HEK293 (cell line): ENCODE data around the gene PBRM1.

Experiments used
- CTCF ChIA-PET: fragments of 350-600 bp; formaldehyde crosslinking; extraction: SDS; loops from one replicate; lab custom pipeline; 2021; ENCODE audit warnings: antibody characterized with exemption; lab: Yijun Ruan, JAX
- POLR2A ChIA-PET: fragments of 300-600 bp; formaldehyde crosslinking; extraction: SDS; loops from one replicate; lab custom pipeline; 2020; ENCODE audit warnings: antibody characterized with exemption, inconsistent platforms; lab: Yijun Ruan, JAX
- H3K27ac ChIP-seq: fragments of 200-500 bp; sonication (Bioruptor generic); 2 replicates; pipeline ENCODE4 v1.5.1; 2014; ENCODE audit warnings: low read depth, low read length, control low read depth, inconsistent platforms; ENCODE audit errors: extremely low read depth
- H3K36me3 ChIP-seq, 2 experiments: fragments of 200-500 bp in 1 of 2; sonication (Bioruptor generic) in 1 of 2; 1 replicate in 1 of 2; 2 replicates in 1 of 2; pipeline ENCODE4 v1.5.1; 2014 to 2017; ENCODE audit warnings: inconsistent platforms in 2 of 2, low read length in 2 of 2; ENCODE audit not compliant: control insufficient read depth in 2 of 2, insufficient read depth in 1 of 2
- H3K4me1 ChIP-seq: fragments of 200-500 bp; sonication (Bioruptor generic); 2 replicates; pipeline ENCODE4 v1.5.1; 2014; ENCODE audit warnings: mild to moderate bottlenecking, low read length, inconsistent platforms; ENCODE audit not compliant: control insufficient read depth, insufficient read depth
- H3K4me3 ChIP-seq: 2 replicates; pipeline ENCODE4 v1.5.1; 2011; ENCODE audit warnings: low read depth, mild to moderate bottlenecking, control low read depth, low read length, moderate library complexity
- H3K9me3 ChIP-seq: fragments of 200-500 bp; sonication (Bioruptor generic); 2 replicates; pipeline ENCODE4 v1.5.1; 2014; ENCODE audit warnings: low read depth, low read length, inconsistent platforms; ENCODE audit not compliant: control insufficient read depth, insufficient read depth
- PRDM1 ChIP-seq: fragments of 450-650 bp; formaldehyde crosslinking; IDR thresholded peaks from 2 replicates; pipeline ENCODE4; 2016; ENCODE audit warnings: missing biosample characterization, missing genetic modification characterization
- SCRT2 ChIP-seq: fragments of 450-650 bp; formaldehyde crosslinking; IDR thresholded peaks from 2 replicates; pipeline ENCODE4 v1.5.1; 2016; ENCODE audit warnings: missing biosample characterization, missing genetic modification characterization
- TCF7L2 ChIP-seq: IDR thresholded peaks from 2 replicates; pipeline ENCODE4 v1.6.1; 2011; ENCODE audit warnings: low read depth, mild to moderate bottlenecking, inconsistent platforms, low read length, moderate library complexity, borderline replicate concordance
- ZBTB49 ChIP-seq: fragments of 450-650 bp; formaldehyde crosslinking; IDR thresholded peaks from 2 replicates; pipeline ENCODE4 v1.5.1; 2016; ENCODE audit warnings: missing biosample characterization, missing genetic modification characterization, low read depth
- ZBTB7A ChIP-seq: fragments of 450-650 bp; formaldehyde crosslinking; IDR thresholded peaks from 2 replicates; pipeline ENCODE4 v1.5.1; 2016; ENCODE audit warnings: low read depth, missing biosample characterization, missing genetic modification characterization
- ZNF16 ChIP-seq: fragments of 450-650 bp; formaldehyde crosslinking; IDR thresholded peaks from 2 replicates; pipeline ENCODE4 v1.5.1; 2016; ENCODE audit warnings: low read depth, missing biosample characterization, missing genetic modification characterization
- ZNF175 ChIP-seq: fragments of 450-650 bp; formaldehyde crosslinking; IDR thresholded peaks from 2 replicates; pipeline ENCODE4 v1.5.1; 2016; ENCODE audit warnings: missing biosample characterization, missing genetic modification characterization
- ZNF184 ChIP-seq: fragments of 450-650 bp; IDR thresholded peaks from 2 replicates; pipeline ENCODE4 v1.5.1; 2018; ENCODE audit warnings: missing biosample characterization, mild to moderate bottlenecking, missing genetic modification characterization
- ZNF23 ChIP-seq: fragments of 450-650 bp; formaldehyde crosslinking; IDR thresholded peaks from 2 replicates; pipeline ENCODE4 v1.5.1; 2016; ENCODE audit warnings: missing biosample characterization, missing genetic modification characterization, borderline replicate concordance
- ZNF324 ChIP-seq: fragments of 450-650 bp; formaldehyde crosslinking; IDR thresholded peaks from 2 replicates; pipeline ENCODE4 v1.5.1; 2016; ENCODE audit warnings: missing biosample characterization, missing genetic modification characterization
- ZNF394 ChIP-seq: fragments of 450-650 bp; formaldehyde crosslinking; IDR thresholded peaks from 2 replicates; pipeline ENCODE4 v1.5.1; 2016; ENCODE audit warnings: missing biosample characterization, missing genetic modification characterization, mild to moderate bottlenecking, moderate library complexity, borderline replicate concordance
- ZNF529 ChIP-seq: fragments of 450-650 bp; formaldehyde crosslinking; IDR thresholded peaks from 2 replicates; pipeline ENCODE4 v1.5.1; 2017; ENCODE audit warnings: missing genetic modification characterization, missing biosample characterization; ENCODE audit not compliant: insufficient replicate concordance
- ZNF558 ChIP-seq: fragments of 450-650 bp; formaldehyde crosslinking; IDR thresholded peaks from 2 replicates; pipeline ENCODE4 v1.5.1; 2016; ENCODE audit warnings: missing biosample characterization, missing genetic modification characterization
- ZNF623 ChIP-seq: fragments of 450-650 bp; formaldehyde crosslinking; IDR thresholded peaks from 2 replicates; pipeline ENCODE4 v1.5.1; 2016; ENCODE audit warnings: missing biosample characterization, missing genetic modification characterization
- ZNF658 ChIP-seq: fragments of 450-650 bp; formaldehyde crosslinking; IDR thresholded peaks from 2 replicates; pipeline ENCODE4; 2016; ENCODE audit warnings: missing biosample characterization, missing genetic modification characterization
- ZNF792 ChIP-seq: fragments of 450-650 bp; formaldehyde crosslinking; IDR thresholded peaks from 2 replicates; pipeline ENCODE4 v1.5.1; 2016; ENCODE audit warnings: missing biosample characterization, missing genetic modification characterization
- ZSCAN4 ChIP-seq: fragments of 450-650 bp; formaldehyde crosslinking; IDR thresholded peaks from 2 replicates; pipeline ENCODE4 v1.5.1; 2017; ENCODE audit warnings: missing biosample characterization, missing genetic modification characterization
- TF ChIP-seq, protein P1 (sequence below): fragments of 450-650 bp; formaldehyde crosslinking; IDR thresholded peaks from 2 replicates; pipeline ENCODE4 v1.5.1; 2016; ENCODE audit warnings: missing biosample characterization, missing genetic modification characterization

PBRM1 gene

GRCh38 chr3:52693071-52693470 lies 7.4 kb upstream of the PBRM1 start:
- ChIA-PET CTCF (interaction anchor here (0.6 kb wide), 1 partner anchor 280 kb away, joined by 5 read pairs; no protein-coding TSS in a partner anchor), POLR2A (interaction anchor here (0.9 kb wide), 1 partner anchor 9 kb away, joined by 3 read pairs; no protein-coding TSS in a partner anchor)
- Histone ChIP-seq H3K4me1 (no peaks in the 10 kb centered on the region), H3K4me3 (no peak overlapping the region), H3K36me3 (peaks cover 41 to 100% of the 10 kb centered on the region in 2 experiments), H3K27ac (no peak overlapping the region), H3K9me3 (no peaks in the 10 kb centered on the region)
- TF ChIP-seq ZNF16 (tag by site-specific recombination) (no peak), ZNF23 (no peak), ZNF623 (tag by site-specific recombination) (no peak), ZNF792 (tag by site-specific recombination) (no peak), ZNF394 (tag by site-specific recombination) (no peak), ZNF658 (no peak), SCRT2 (tag by site-specific recombination) (no peak), ZNF558 (no peak), ZBTB7A (tag by site-specific recombination) (no peak), ZNF184 (tag by site-specific recombination) (no peak), ZNF324 (tag by site-specific recombination) (no peak)
- TF ChIP-seq, protein P1, sequence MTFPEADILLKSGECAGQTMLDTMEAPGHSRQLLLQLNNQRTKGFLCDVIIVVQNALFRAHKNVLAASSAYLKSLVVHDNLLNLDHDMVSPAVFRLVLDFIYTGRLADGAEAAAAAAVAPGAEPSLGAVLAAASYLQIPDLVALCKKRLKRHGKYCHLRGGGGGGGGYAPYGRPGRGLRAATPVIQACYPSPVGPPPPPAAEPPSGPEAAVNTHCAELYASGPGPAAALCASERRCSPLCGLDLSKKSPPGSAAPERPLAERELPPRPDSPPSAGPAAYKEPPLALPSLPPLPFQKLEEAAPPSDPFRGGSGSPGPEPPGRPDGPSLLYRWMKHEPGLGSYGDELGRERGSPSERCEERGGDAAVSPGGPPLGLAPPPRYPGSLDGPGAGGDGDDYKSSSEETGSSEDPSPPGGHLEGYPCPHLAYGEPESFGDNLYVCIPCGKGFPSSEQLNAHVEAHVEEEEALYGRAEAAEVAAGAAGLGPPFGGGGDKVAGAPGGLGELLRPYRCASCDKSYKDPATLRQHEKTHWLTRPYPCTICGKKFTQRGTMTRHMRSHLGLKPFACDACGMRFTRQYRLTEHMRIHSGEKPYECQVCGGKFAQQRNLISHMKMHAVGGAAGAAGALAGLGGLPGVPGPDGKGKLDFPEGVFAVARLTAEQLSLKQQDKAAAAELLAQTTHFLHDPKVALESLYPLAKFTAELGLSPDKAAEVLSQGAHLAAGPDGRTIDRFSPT (tag by site-specific recombination): no peak

GRCh38 chr3:52690560-52690959 lies 4.8 kb upstream of the PBRM1 start:
- TF ChIP-seq ZBTB49 (tag by site-specific recombination) (no peak), ZNF175 (tag by site-specific recombination) (no peak), ZSCAN4 (tag by site-specific recombination) (no peak), ZNF529 (no peak), TCF7L2 (no peak), SCRT2 (tag by site-specific recombination) (no peak), PRDM1 (no peak)
- TF ChIP-seq, all 188 proteins: peak for 0
- H3K36me3 ChIP-seq: peaks cover 46 to 94% of the 10 kb centered on the region in 2 experiments
- CTCF ChIA-PET: no interaction called here
- POLR2A ChIA-PET: interaction anchor here (1.0 kb wide), 1 partner anchor 17 kb away, joined by 3 read pairs; no protein-coding TSS in a partner anchor
- no peak overlapping the region for H3K4me3 ChIP-seq
- no peaks in the 10 kb centered on the region for H3K4me1 ChIP-seq
- no peak overlapping the region for H3K27ac ChIP-seq
- H3K9me3 ChIP-seq: no peaks in the 10 kb centered on the region
